ENCODE measurements around the gene PPP1R9A. TPM values are rescaled to one million over a fixed set of nuclear protein-coding genes. Genes with fewer than 3 reads are reported as not detected.
A peak's percentile ranks its signal among the peaks of the same experiment; 100 is the strongest.

PPP1R9A gene
- total RNA-seq, 2 experiments from 2014 or later: not detected

GRCh38 chr7:95141755-95142154 is 234.4 kb downstream of the PPP1R9A start:
- Mint-ChIP-seq H3K36me3 (ENCODE audit: low read depth) (no peaks in the 10 kb centered on the region), H3K27ac (no peak overlapping the region), H3K9me3 (ENCODE audit: low read depth) (peaks cover 2% of the 10 kb centered on the region), H3K27me3 (peaks cover 4% of the 10 kb centered on the region), H3K4me1 (no peaks in the 10 kb centered on the region), H3K4me3 (no peak overlapping the region)
- no peak for DNase-seq
- ChIA-PET CTCF (no interaction called here), POLR2A (no interaction called here)
- intact Hi-C loops (cut with DNase I, micrococcal nuclease): no loop called here
- no peak for ATAC-seq

- no peak for ATAC-seq
- no peaks in the 10 kb centered on the region for H3K4me1 Mint-ChIP-seq
- CTCF ChIA-PET: no interaction called here
These were observed 236.9 kb downstream of the PPP1R9A start for GRCh38 chr7:95144256-95144655.

GRCh38 chr7:95155965-95156364 is 248.6 kb downstream of the PPP1R9A start:
- DNase-seq: no peak
- H3K36me3 Mint-ChIP-seq (ENCODE audit: low read depth): no peaks in the 10 kb centered on the region

More at GRCh38 chr7:95144256-95144655, 236.9 kb downstream of the PPP1R9A start:
- POLR2A ChIA-PET: no interaction called here
- Mint-ChIP-seq H3K27me3 (peaks cover 4% of the 10 kb centered on the region), H3K27ac (no peak overlapping the region), H3K9me3 (ENCODE audit: low read depth) (no peaks in the 10 kb centered on the region), H3K36me3 (ENCODE audit: low read depth) (no peaks in the 10 kb centered on the region), H3K4me3 (no peak overlapping the region)
- intact Hi-C loops (cut with DNase I, micrococcal nuclease): no loop called here
- DNase-seq: no peak

GRCh38 chr7:95157381-95157780 is 250.0 kb downstream of the PPP1R9A start:
- CTCF ChIA-PET: interaction anchor here (0.6 to 1.1 kb wide), 5 partner anchors 8 to 1372 kb away, joined by 3 to 5 read pairs (median 3); no protein-coding TSS in a partner anchor
- no peaks in the 10 kb centered on the region for H3K9me3 Mint-ChIP-seq (ENCODE audit: low read depth)
- no peak for ATAC-seq
- POLR2A ChIA-PET: no interaction called here
- no peak overlapping the region for H3K27ac Mint-ChIP-seq
- H3K4me1 Mint-ChIP-seq: no peaks in the 10 kb centered on the region
- no peaks in the 10 kb centered on the region for H3K36me3 Mint-ChIP-seq (ENCODE audit: low read depth)
- no peak overlapping the region for H3K4me3 Mint-ChIP-seq
- DNase-seq: no peak
- H3K27me3 Mint-ChIP-seq: no peaks in the 10 kb centered on the region
- intact Hi-C loops (cut with DNase I, micrococcal nuclease): no loop called here

More at GRCh38 chr7:95155965-95156364, 248.6 kb downstream of the PPP1R9A start:
- Mint-ChIP-seq H3K27ac (no peak overlapping the region), H3K4me3 (no peak overlapping the region), H3K4me1 (no peaks in the 10 kb centered on the region), H3K9me3 (ENCODE audit: low read depth) (no peaks in the 10 kb centered on the region), H3K27me3 (no peaks in the 10 kb centered on the region)
- no peak for ATAC-seq
- POLR2A ChIA-PET: no interaction called here
- intact Hi-C loops (cut with DNase I, micrococcal nuclease): no loop called here
- CTCF ChIA-PET: interaction anchor here (0.6 kb wide), 1 partner anchor 1613 kb away, joined by 3 read pairs; no protein-coding TSS in a partner anchor

- Mint-ChIP-seq H3K27me3 (peaks cover 2% of the 10 kb centered on the region), H3K36me3 (ENCODE audit: low read depth) (no peaks in the 10 kb centered on the region), H3K9me3 (ENCODE audit: low read depth) (no peaks in the 10 kb centered on the region), H3K4me1 (no peaks in the 10 kb centered on the region), H3K27ac (no peak overlapping the region), H3K4me3 (no peak overlapping the region)
- no peak for DNase-seq
- POLR2A ChIA-PET: no interaction called here
- intact Hi-C loops (cut with DNase I, micrococcal nuclease): no loop called here
- ATAC-seq: no peak
- CTCF ChIA-PET: no interaction called here
These were observed 262.3 kb downstream of the PPP1R9A start for GRCh38 chr7:95169678-95170077.

GRCh38 chr7:95172420-95172819 is 265.0 kb downstream of the PPP1R9A start:
- POLR2A ChIA-PET: no interaction called here
- peaks cover 3% of the 10 kb centered on the region for H3K9me3 Mint-ChIP-seq (ENCODE audit: low read depth)
- no peaks in the 10 kb centered on the region for H3K27me3 Mint-ChIP-seq
- ATAC-seq: no peak
- no peak overlapping the region for H3K27ac Mint-ChIP-seq
- no peak overlapping the region for H3K4me3 Mint-ChIP-seq
- CTCF ChIA-PET: no interaction called here
- H3K4me1 Mint-ChIP-seq: no peaks in the 10 kb centered on the region
- DNase-seq: no peak
- intact Hi-C loops (cut with DNase I, micrococcal nuclease): no loop called here
- no peaks in the 10 kb centered on the region for H3K36me3 Mint-ChIP-seq (ENCODE audit: low read depth)

GRCh38 chr7:95190515-95190914 is 283.1 kb downstream of the PPP1R9A start:
- Mint-ChIP-seq H3K9me3 (ENCODE audit: low read depth) (no peaks in the 10 kb centered on the region), H3K27ac (no peak overlapping the region), H3K27me3 (no peaks in the 10 kb centered on the region), H3K4me3 (no peak overlapping the region), H3K4me1 (no peaks in the 10 kb centered on the region), H3K36me3 (ENCODE audit: low read depth) (no peaks in the 10 kb centered on the region)
- intact Hi-C loops (cut with DNase I, micrococcal nuclease): loop anchor here (5.0 to 10.0 kb wide), 2 partner anchors 284 to 287 kb away; no protein-coding TSS in a partner anchor
- CTCF ChIA-PET: no interaction called here
- DNase-seq: peak; percentile 15
- POLR2A ChIA-PET: no interaction called here
- no peak for ATAC-seq

- CTCF ChIA-PET: no interaction called here
These were observed 284.4 kb downstream of the PPP1R9A start for GRCh38 chr7:95191795-95192194.

GRCh38 chr7:95198863-95199262 is 291.5 kb downstream of the PPP1R9A start:
- ChIA-PET CTCF (no interaction called here), POLR2A (no interaction called here)
- DNase-seq (no peak), ATAC-seq (no peak)
- Mint-ChIP-seq H3K27ac (no peak overlapping the region), H3K4me3 (no peak overlapping the region), H3K27me3 (peaks cover 2% of the 10 kb centered on the region), H3K36me3 (ENCODE audit: low read depth) (no peaks in the 10 kb centered on the region), H3K9me3 (ENCODE audit: low read depth) (no peaks in the 10 kb centered on the region), H3K4me1 (no peaks in the 10 kb centered on the region)
- intact Hi-C loops (cut with DNase I, micrococcal nuclease): loop anchor here (5.0 to 10.0 kb wide), 2 partner anchors 276 to 752 kb away; no protein-coding TSS in a partner anchor

More at GRCh38 chr7:95191795-95192194, 284.4 kb downstream of the PPP1R9A start:
- H3K4me1 Mint-ChIP-seq: no peaks in the 10 kb centered on the region
- H3K27ac Mint-ChIP-seq: no peak overlapping the region
- no peaks in the 10 kb centered on the region for H3K9me3 Mint-ChIP-seq (ENCODE audit: low read depth)
- POLR2A ChIA-PET: no interaction called here
- no peaks in the 10 kb centered on the region for H3K36me3 Mint-ChIP-seq (ENCODE audit: low read depth)
- no peak for ATAC-seq
- intact Hi-C loops (cut with DNase I, micrococcal nuclease): loop anchor here (5.0 to 10.0 kb wide), 2 partner anchors 283 to 286 kb away; no protein-coding TSS in a partner anchor
- H3K27me3 Mint-ChIP-seq: no peaks in the 10 kb centered on the region
- no peak overlapping the region for H3K4me3 Mint-ChIP-seq
- no peak for DNase-seq

- ChIA-PET POLR2A (no interaction called here), CTCF (no interaction called here)
- ATAC-seq (no peak), DNase-seq (peak; percentile 6)
- no peaks in the 10 kb centered on the region for H3K36me3 Mint-ChIP-seq (ENCODE audit: low read depth)
- H3K4me3 Mint-ChIP-seq: no peak overlapping the region
- peaks cover 6% of the 10 kb centered on the region for H3K27me3 Mint-ChIP-seq
- intact Hi-C loops (cut with DNase I, micrococcal nuclease): loop anchor here (5.0 to 10.0 kb wide), 2 partner anchors 275 to 753 kb away; no protein-coding TSS in a partner anchor
- no peaks in the 10 kb centered on the region for H3K9me3 Mint-ChIP-seq (ENCODE audit: low read depth)
- H3K27ac Mint-ChIP-seq: no peak overlapping the region
- no peaks in the 10 kb centered on the region for H3K4me1 Mint-ChIP-seq
These were observed 292.6 kb downstream of the PPP1R9A start for GRCh38 chr7:95199779-95200558.

GRCh38 chr7:95200741-95201140 is 293.3 kb downstream of the PPP1R9A start:
- DNase-seq: no peak
- H3K4me1 Mint-ChIP-seq: no peaks in the 10 kb centered on the region
- intact Hi-C loops (cut with DNase I, micrococcal nuclease): no loop called here
- no peaks in the 10 kb centered on the region for H3K9me3 Mint-ChIP-seq (ENCODE audit: low read depth)
- H3K4me3 Mint-ChIP-seq: no peak overlapping the region
- H3K36me3 Mint-ChIP-seq (ENCODE audit: low read depth): no peaks in the 10 kb centered on the region
- no peak overlapping the region for H3K27ac Mint-ChIP-seq
- ChIA-PET CTCF (interaction anchor here (0.7 kb wide), 1 partner anchor 152 kb away, joined by 3 read pairs; no protein-coding TSS in a partner anchor), POLR2A (no interaction called here)
- peaks cover 6% of the 10 kb centered on the region for H3K27me3 Mint-ChIP-seq
- ATAC-seq: no peak

GRCh38 chr7:95201727-95202126 is 294.3 kb downstream of the PPP1R9A start:
- Mint-ChIP-seq H3K27me3 (peaks cover 6% of the 10 kb centered on the region), H3K36me3 (ENCODE audit: low read depth) (no peaks in the 10 kb centered on the region), H3K4me1 (no peaks in the 10 kb centered on the region), H3K27ac (no peak overlapping the region), H3K4me3 (no peak overlapping the region), H3K9me3 (ENCODE audit: low read depth) (no peaks in the 10 kb centered on the region)
- intact Hi-C loops (cut with DNase I, micrococcal nuclease): no loop called here
- ATAC-seq (no peak), DNase-seq (no peak)
- ChIA-PET POLR2A (no interaction called here), CTCF (interaction anchor here (0.8 kb wide), 1 partner anchor 45 kb away, joined by 3 read pairs; no protein-coding TSS in a partner anchor)
